DOHH2 (cell line): ENCODE measurements around the gene FAM149A.

ENCODE experiments used
- H3F3A ChIP-seq: fragments of 200-600 bp; sonication (generic), shearing (Covaris generic); 2 replicates; pipeline ENCODE4 v1.6.0; 2016; ENCODE audit warnings: antibody characterized with exemption, mild to moderate bottlenecking; ENCODE audit not compliant: control insufficient read depth, insufficient read depth
- H3K27ac ChIP-seq: fragments of 200-600 bp; sonication (generic); 2 replicates; pipeline ENCODE4 v1.5.1; 2014; ENCODE audit warnings: low read depth, mild to moderate bottlenecking, low read length, moderate library complexity
- H3K27me3 ChIP-seq: fragments of 200-600 bp; sonication (generic); 2 replicates; pipeline ENCODE4 v1.6.1; 2014; ENCODE audit warnings: mild to moderate bottlenecking, low read length, mixed read lengths; ENCODE audit not compliant: control insufficient read depth
- H3K36me3 ChIP-seq: fragments of 200-600 bp; sonication (generic); 2 replicates; pipeline ENCODE4 v1.6.1; 2014; ENCODE audit warnings: mild to moderate bottlenecking, low read length, moderate library complexity, mixed read lengths; ENCODE audit not compliant: control insufficient read depth
- H3K4me1 ChIP-seq: fragments of 200-600 bp; sonication (generic); 2 replicates; pipeline ENCODE4 v1.6.1; 2014; ENCODE audit warnings: mild to moderate bottlenecking, low read length, mixed read lengths; ENCODE audit not compliant: control insufficient read depth
- H3K4me2 ChIP-seq: fragments of 200-600 bp; sonication (generic); 2 replicates; pipeline ENCODE4 v1.6.0; 2014; ENCODE audit warnings: mild to moderate bottlenecking, low read length, moderate library complexity
- H3K4me3 ChIP-seq: fragments of 200-600 bp; sonication (generic); 2 replicates; pipeline ENCODE4 v1.5.1; 2014; ENCODE audit warnings: mild to moderate bottlenecking, low read length, mixed read lengths
- H3K79me2 ChIP-seq: fragments of 200-600 bp; sonication (generic); 2 replicates; pipeline ENCODE4 v1.6.1; 2014; ENCODE audit warnings: mild to moderate bottlenecking, low read length, mixed read lengths; ENCODE audit not compliant: control insufficient read depth
- H3K9me2 ChIP-seq: fragments of 200-600 bp; sonication (generic); replicated peaks from 2 replicates; pipeline ENCODE4 v1.6.1; 2014; ENCODE audit warnings: mild to moderate bottlenecking, low read length, mixed read lengths; ENCODE audit not compliant: control insufficient read depth
- H3K9me3 ChIP-seq: fragments of 200-600 bp; sonication (generic); 2 replicates; pipeline ENCODE4 v1.6.1; 2014; ENCODE audit warnings: antibody characterized with exemption, low read length, mixed read lengths; ENCODE audit not compliant: control insufficient read depth, insufficient read depth
- H4K20me1 ChIP-seq: fragments of 200-600 bp; sonication (generic); 2 replicates; pipeline ENCODE4 v1.6.0; 2014; ENCODE audit warnings: low read depth, mild to moderate bottlenecking, antibody characterized with exemption, low read length, moderate library complexity; ENCODE audit not compliant: control insufficient read depth, insufficient read depth
- EZH2phosphoT487 ChIP-seq: fragments of 200-600 bp; sonication (generic); IDR thresholded peaks from 2 replicates; pipeline ENCODE4 v1.6.1; 2017; ENCODE audit warnings: borderline replicate concordance, mild to moderate bottlenecking, antibody characterized with exemption, low read length, moderate library complexity, mixed read lengths
- TF ChIP-seq, protein P1 (sequence below): fragments of 200-600 bp; sonication (generic); IDR thresholded peaks from one replicate; pipeline ENCODE4 v1.5.1; 2014; ENCODE audit warnings: antibody characterized with exemption, mild to moderate bottlenecking, low read depth, low read length; ENCODE audit not compliant: poor library complexity, severe bottlenecking

Gene FAM149A

GRCh38 chr4:186104114-186104889 lies at the start of gene FAM149A:
Gene FAM149A (plus strand): TSS chr4:186104704.
- Histone ChIP-seq H3K4me3 (peak within 1 kb of the TSS; percentile 56), H3K4me2 (peak within 1 kb of the TSS; percentile 60), H3K27ac (no peak within 1 kb of the TSS), H4K20me1 (no peaks in the 10 kb centered on the region), H3F3A (no peaks in the 10 kb centered on the region), H3K9me3 (no peaks in the 10 kb centered on the region), H3K9me2 (no peaks in the 10 kb centered on the region), H3K27me3 (peaks cover 39% of the 10 kb centered on the region), H3K79me2 (no peaks in the 10 kb centered on the region), H3K36me3 (no peaks in the 10 kb centered on the region), H3K4me1 (peaks cover 12% of the 10 kb centered on the region)
- TF ChIP-seq, protein P1, sequence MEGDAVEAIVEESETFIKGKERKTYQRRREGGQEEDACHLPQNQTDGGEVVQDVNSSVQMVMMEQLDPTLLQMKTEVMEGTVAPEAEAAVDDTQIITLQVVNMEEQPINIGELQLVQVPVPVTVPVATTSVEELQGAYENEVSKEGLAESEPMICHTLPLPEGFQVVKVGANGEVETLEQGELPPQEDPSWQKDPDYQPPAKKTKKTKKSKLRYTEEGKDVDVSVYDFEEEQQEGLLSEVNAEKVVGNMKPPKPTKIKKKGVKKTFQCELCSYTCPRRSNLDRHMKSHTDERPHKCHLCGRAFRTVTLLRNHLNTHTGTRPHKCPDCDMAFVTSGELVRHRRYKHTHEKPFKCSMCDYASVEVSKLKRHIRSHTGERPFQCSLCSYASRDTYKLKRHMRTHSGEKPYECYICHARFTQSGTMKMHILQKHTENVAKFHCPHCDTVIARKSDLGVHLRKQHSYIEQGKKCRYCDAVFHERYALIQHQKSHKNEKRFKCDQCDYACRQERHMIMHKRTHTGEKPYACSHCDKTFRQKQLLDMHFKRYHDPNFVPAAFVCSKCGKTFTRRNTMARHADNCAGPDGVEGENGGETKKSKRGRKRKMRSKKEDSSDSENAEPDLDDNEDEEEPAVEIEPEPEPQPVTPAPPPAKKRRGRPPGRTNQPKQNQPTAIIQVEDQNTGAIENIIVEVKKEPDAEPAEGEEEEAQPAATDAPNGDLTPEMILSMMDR, result no peak
- no peak for TF ChIP-seq EZH2phosphoT487

DNA sequence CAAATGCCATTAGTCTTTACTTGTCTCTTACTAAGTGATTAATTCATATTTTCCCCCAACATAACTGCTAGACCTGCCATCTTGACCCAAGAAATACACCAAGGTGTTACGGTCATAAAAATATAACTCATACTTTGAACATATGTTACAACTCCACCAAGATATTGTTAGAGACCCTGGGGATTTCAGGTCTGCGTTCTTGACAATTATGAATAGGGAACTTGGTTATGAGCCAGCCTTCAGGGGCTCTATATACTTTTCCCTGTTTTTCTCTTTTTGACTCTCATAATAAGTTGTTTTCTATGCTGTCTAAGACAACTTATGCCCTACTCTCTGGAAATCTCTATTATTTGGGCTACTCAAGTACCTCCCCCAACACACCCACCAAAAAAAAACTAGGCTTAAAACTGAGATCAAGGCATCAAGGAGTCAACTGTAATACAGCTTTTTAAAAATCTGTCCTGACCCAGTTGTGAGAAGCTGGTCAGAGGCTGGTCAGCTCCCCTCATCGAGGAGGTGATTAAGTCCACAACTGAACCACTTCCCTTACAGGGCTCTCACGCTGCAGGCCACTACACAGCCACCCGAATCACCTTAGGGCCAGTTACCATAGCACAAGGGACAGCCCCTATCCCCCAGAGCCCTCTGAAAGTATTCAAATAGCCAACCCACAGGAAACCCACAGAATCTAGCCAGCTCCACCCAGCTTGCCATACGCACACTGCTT lies 46.1 kb upstream of the FAM149A start:
- no peak for TF ChIP-seq EZH2phosphoT487
- TF ChIP-seq, protein P1, result no peak
- H3K79me2 ChIP-seq, result no peaks in the 10 kb centered on the region
- H3K9me3 ChIP-seq, result no peaks in the 10 kb centered on the region
- H4K20me1 ChIP-seq, result no peaks in the 10 kb centered on the region
- H3K4me3 ChIP-seq, result no peak overlapping the region
- no peak overlapping the region for H3K4me2 ChIP-seq
- no peaks in the 10 kb centered on the region for H3K4me1 ChIP-seq
- no peaks in the 10 kb centered on the region for H3F3A ChIP-seq
- H3K9me2 ChIP-seq, result no peaks in the 10 kb centered on the region
- 0 out of 2 replicates have a peak, but pooled peaks cover 2% of the 10 kb centered on the region for H3K27me3 ChIP-seq
- H3K36me3 ChIP-seq, result no peaks in the 10 kb centered on the region
- H3K27ac ChIP-seq, result no peak overlapping the region

- H3K9me3 ChIP-seq, result no peaks in the 10 kb centered on the region
- no peaks in the 10 kb centered on the region for H3K9me2 ChIP-seq
- H3K4me3 ChIP-seq, result no peak overlapping the region
- no peak overlapping the region for H3K27ac ChIP-seq
- TF ChIP-seq, protein P1, result no peak
- no peak for TF ChIP-seq EZH2phosphoT487
- H4K20me1 ChIP-seq, result no peaks in the 10 kb centered on the region
- no peaks in the 10 kb centered on the region for H3K36me3 ChIP-seq
- H3K27me3 ChIP-seq, result 0 out of 2 replicates have a peak, but pooled peaks cover 2% of the 10 kb centered on the region
- H3K4me2 ChIP-seq, result no peak overlapping the region
- H3F3A ChIP-seq, result no peaks in the 10 kb centered on the region
- no peaks in the 10 kb centered on the region for H3K4me1 ChIP-seq
- no peaks in the 10 kb centered on the region for H3K79me2 ChIP-seq
These were observed 45.6 kb upstream of the FAM149A start for GRCh38 chr4:186058980-186059316.
